Activated gamma-delta T cell (primary cell): ENCODE measurements around the gene PPARA.
"Not testable (repeated sequence)": the region's sequence is repeated elsewhere in the genome, so short reads cannot be mapped to it uniquely, and the experiment has no call there.

Source experiments
- DNase-seq: peaks from one replicate; lab custom pipeline; 2025; lab: John Stamatoyannopoulos, UW

PPARA gene

DNA sequence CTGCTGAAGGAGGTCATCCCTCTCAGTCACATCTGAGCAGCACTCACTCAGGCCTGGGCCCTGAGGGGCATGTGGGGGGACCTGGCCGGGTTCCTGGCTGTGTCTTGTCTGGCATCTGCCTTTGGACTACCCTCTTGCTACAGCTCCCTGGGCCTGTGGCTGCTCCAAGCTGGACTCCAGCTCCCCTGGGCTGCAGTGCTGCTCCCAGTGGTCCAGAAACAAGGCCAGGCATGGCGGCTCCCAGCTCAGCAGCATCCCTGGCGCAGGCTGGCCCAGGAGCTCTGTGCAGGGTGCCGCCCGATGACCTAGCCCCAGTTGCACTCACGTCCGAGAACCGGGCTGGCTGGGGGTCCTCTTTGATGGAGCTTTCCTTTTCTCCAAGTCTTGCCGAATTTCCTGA lies 94.4 kb downstream of the PPARA start:
- DNase-seq, result no peak

DNA sequence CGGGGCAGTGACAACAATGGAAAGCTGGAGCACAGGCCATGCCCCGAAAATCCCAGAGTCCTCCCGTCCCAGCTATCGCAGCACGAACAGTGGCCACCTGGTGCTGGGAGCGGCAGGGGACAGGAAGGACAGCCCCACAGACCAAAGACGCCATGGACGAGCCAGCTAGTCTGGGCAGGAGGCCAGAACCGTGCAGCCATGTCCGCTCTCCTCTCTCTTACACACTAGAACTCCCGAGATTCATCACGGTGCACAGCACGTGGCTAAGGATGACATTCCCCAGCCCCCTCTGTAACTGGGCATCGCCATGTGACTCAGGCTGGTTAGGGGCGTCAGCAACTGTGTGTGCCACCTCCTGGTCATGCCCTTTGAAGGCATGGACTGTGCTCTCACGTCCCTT lies 95.2 kb downstream of the PPARA start:
- DNase-seq, result no peak

DNA sequence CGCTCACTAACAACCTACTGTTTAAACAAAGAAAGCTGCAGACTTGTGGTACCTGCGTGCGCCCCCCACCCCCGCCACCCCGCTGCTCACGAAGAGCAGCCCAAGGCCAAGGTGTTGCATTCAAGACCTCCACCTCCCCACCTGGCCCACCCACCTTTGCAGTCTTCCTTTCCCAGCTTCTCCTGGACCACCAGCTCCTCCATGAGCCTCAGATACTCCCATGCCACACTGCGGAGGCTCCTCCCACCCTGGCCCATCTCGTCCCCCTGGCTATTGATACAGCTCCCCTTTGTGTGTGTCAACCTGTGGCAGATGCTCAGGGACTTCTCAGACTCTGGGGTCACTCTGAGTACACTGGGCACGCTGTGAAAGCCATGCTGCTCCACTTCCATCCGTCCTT lies 95.9 kb downstream of the PPARA start:
- no peak for DNase-seq

DNA sequence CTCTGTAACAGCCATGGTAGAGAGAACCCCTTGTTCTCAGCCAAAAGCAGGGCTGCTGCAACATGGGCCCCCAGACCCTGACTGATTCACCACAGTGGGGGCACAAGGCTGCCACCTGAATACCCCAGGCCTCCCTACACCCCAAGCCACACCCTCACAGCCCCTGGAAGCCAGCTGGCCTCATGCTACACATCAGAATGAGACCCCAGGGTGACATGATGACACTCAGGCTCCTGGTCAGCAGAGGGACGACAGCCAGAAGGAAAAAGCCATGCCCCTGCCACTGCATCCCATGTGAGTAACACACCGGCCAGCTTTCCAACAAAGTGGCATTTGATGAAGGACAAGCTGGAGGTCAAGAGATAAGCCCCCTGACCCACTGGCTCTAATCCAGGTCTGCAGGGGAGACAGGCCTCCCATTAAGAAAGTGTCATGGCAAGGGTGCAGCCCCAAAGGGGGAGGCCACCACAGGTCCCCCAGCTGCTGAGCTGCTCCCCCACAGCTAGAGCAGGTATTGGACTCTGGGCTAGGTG lies 97.2 kb downstream of the PPARA start:
- no peak for DNase-seq

DNA sequence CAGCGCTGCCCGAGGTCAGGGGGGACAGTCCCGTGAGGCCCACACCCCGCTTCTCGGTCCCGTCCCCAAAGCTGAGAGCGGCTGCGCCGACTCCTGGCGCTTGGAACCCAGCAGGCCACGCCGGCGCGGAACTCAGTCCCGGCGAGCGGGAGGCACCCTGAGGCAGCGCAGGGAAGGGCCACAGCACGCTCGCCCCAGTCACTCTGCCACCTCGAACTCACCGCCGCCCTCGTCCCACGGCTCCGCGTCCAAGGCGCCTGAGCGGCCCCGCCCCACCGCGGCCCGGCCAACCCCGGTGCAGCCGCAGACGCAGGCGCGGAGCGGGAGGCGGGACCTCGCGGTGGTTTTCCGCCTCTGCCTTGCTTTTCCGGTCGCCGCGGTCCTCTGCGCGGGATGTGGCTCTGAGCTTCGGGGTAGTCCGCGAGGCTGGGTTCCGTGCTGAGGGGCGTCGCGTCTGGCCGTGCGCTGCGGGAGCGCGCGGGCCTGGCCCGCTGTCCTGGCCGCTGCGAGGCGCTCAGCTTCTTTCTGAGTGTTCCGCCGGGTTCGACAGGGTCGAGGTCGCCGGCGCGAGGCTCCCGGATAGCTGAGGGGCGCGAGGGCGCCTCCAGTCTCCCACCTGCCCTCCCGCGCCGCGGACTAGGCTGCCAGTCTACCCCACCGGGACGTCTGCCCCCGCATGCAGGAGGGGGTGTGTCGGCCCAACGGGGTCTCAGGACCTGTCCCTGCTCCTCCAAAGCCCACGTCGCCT lies 99.9 kb downstream of the PPARA start, which contains the start of gene CDPF1:
Gene CDPF1 (minus strand): TSS at position 259 of the 748 bp plus-strand sequence. CDS start 2,009 bp downstream, outside the sequence.
- DNase-seq, result peak; percentile 92

DNA sequence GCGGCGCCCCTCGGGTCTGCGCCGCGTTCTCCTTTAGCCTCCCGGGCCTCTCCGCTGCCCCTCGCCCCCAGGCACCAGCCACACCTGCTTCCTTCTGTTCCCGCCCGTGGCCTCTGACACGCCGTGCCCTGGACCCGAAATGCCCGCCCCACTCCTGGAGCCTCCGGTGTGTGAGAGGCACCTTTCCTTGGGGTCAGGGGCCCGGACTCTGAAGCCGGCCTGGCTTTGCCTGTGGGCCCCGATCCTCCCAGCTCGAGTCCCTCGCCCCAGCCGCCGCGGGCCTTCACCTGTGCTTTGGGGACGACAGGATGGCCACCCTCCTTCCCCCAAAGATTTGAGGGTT lies 100.4 kb downstream of the PPARA start:
- no peak for DNase-seq

DNA sequence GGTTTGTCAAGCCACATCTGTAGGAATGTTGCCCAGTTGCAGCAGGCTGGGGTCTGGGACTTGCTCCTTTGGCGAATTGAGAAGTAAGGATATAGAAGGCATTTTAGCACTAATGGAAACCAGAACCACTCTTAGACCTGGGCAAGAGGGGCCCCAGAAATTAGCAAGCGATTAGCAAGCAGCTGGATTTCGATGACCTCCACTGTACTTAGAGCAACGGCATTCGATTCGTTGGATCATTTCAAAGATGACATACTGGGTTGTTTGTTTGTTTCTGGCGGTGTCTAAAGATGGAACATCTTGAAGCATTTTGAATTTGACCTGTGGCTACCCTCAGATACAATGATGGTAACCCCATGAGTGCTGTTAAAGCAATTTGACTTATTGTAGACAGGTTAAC lies 100.9 kb downstream of the PPARA start:
- no peak for DNase-seq

DNA sequence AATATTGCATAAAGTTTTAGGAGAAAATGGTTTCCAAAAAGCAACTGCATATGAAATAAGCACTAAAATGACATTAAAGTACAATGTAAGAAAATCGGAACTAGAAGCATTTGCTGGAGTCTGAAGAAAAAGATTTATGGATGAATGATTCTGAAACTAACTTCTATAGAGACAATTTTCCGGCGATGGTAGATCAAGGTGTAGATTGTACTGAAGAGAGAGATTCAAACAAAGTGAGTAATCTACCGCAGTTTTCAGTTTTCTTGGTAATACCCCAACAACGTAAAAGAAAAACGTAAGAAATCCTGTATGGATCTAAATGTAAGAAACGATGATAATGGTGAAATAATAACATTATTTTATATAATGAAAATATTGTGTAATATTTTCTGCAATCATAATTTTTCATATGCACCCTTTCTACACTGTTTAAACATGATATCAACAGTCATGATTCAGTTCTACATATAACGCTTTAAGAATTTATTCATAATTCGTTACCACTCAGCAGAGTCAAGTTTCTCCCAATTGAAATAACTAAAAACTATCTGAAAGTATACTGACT lies 101.6 kb downstream of the PPARA start:
- DNase-seq, result no peak

DNA sequence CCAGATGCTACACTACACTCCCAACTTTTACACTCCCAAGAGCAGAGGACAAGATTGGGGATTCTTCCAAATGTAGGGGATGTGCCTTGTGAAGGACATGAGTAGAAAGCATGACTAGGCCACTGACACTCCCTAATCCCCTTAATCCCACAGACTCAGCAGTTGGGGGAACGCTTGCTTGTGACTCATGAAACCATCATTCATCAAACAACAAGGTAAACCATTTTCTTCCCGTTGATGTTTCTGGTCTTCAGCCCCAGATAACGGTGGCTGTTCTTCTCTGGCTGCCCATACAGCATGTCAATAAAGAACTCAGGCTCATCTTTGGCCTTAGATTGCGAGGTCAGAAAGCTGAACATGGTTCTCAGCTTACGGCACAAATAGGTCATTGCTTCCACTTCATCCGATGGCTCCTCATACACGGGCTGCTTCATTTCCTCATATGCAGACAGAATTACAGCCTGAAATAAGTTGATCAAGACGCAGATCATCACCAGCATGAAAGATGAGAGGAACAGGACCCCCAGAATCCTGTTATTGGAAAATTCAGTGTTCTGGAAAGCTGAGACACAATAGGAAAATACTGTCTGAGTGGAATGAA lies 106.1 kb downstream of the PPARA start:
- no peak for DNase-seq

DNA sequence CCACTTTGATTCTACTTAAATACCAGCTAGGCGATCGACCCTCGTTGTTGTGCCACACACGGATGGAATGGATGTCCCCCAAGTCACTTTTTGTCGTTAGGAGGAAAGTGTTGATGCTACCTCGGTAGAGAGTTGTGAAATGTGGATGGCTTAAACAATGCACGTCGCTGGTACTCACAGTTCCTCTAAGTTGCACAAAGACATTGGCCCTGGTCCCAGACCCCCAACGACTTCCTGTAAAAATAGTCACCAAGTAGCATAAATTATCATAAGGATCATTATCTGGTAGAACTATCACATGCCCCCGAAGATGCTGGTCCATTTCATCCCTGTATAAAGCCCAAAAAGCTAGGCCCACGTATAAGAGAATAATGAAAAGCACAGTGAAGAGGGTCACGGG lies 109.0 kb downstream of the PPARA start:
- DNase-seq, result no peak

DNA sequence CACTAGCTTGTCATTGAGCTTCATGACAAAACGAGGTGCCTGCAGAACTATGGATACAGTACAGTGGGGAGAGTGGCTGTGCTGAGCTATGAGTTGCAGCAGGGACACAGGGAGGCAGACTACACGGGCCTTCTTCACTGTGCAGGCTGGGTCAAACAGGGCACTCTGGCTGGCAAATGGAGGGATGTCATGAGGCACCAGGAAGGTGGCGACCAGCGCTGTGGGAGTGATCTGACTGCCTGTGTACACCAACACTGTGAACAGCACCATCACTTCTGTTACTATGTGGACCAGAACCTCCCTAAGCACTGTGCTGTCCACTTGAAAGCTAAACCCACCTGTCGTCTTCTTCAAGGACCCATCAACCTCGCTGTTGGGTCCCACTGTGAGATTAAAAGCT lies 109.7 kb downstream of the PPARA start:
- DNase-seq, result no peak

DNA sequence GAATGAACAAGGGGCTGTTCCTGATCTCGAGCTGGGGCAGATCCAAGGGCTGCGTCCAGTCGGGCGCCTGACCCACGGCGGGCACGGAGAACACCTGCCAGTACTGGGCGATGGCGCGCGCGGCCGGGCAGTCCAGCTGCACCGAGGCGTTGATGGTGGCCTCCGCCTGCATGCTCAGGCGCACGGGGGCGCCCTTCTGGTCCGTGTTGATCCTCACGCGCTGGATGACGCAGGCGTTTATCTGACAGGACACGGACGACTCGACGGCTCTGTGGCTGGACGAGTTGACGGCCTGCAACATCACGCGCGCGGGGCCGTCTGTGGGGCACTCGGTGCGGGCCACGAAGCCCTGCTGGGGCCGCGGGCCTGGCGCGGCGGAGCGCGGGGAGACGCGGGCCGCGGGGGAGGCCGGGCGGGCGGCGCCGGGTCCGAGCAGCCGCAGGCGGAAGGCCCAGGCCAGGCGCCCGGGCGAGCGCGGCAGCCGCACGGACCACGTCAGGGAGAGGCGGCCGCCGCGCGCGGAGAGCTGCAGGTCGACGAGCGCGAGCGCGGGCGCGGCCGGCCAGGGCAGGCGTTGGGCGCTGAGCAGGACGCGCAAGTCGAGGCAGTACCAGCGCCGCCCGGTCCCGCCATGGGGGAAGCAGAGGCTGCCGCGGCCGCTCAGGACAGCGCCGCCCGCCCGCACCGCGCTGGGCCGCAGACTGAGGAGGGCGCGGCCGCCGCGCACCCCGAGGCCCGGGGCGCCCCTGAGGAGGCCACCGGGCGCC lies 112.3 kb downstream of the PPARA start:
- DNase-seq, result peak; percentile 30

DNA sequence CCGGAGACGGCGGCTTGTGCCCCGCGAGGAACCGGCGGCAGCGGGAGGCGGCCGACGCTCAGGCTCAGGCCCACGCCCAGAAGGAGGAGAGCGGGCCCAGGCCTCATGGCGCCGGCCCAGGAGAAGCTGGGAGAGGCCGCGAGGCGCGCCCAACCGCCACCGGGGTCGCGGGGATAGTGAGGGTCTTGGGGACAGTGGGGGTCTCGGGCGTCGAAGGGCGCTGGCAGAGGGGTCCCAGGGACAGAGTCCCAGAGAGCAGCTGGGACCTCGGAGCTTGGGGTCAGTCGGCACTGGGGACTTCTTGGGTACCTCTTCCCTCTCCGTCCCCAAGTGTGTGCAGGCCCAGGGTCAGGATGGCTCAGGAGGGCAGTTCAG lies 112.9 kb downstream of the PPARA start, which contains the start of gene PKDREJ:
Gene PKDREJ (minus strand): TSS at position 128 of the 375 bp plus-strand sequence. CDS start 21 bp downstream, at position 107.
- DNase-seq, result no peak

DNA sequence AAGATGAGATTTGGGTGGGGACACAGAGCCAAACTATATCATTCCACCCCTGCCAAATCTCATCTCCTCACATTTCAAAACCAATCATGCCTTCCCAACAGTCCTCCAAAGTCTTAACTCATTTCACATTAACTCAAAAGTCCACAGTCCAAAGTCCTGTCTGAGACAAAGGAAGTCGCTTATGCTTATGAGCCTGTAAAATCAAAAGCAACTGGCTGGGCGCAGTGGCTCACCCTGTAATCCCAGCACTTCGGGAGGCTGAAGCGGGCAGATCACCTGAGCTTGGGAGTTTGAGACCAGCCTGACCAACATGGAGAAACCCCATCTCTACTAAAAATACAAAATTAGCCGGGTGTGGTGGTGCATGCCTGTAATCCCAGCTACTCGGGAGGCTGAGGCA lies 114.2 kb downstream of the PPARA start:
- DNase-seq, result not testable (repeated sequence)

DNA sequence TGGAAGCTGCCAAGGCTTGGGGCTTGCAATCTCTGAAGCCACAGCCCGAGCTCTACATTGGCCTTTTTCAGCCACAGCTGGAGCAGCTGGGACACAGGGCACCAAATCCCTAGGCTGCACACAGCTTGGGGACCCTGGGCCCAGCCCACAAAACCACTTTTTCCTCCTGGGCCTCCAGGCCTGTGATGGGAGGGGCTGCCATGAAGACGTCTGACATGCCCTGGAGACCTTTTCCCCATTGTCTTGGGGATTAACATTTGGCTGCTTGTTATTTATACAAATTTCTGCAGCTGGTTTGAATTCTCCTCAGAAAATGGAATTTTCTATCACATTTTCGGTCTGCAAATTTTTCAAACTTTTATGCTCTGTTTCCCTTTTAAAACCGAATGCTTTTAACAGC lies 115.3 kb downstream of the PPARA start:
- DNase-seq, result not testable (repeated sequence)

DNA sequence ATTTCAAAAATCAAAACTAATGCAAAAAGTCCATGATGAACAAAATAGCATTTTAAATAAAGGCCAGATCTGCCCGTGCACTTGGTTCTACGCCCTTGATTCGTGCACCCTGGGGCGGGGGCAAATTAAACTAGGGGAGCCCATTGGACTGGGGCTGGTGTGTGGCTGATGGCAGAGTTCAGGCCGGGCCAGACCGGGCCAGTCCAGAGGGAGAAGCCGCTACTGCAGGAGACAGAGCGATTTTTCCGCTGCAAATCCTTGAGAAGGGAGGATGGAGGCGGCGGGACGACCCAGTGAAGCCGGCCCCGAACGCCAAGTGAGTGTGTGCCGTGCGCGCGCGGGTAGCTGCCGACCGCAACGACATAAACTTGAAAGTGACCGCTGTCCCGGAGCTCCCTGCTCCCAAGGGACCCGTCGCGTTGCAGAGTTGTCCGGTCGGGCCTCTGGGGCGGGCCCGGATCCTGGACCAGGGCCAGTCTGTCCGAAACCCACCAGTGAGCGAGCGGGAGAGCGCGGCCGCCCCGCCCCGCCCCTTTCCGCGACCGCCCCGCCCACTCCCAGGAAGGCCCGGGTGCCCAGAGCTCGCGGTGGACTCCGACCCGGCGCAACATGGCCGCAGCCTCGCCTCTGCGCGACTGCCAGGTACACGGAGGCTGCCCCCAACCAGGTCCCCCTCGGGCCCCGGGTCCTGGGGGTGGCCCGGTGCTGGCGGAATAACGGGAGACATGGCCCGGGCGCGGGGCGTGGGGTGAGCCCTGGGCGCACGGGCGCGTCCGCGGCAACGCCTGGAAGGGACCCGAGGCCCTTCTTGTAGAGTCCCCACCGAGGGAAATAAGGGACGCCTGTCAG lies 117.3 kb downstream of the PPARA start, which contains the start of gene TTC38:
Gene TTC38 (plus strand): TSS at position 578 of the 849 bp plus-strand sequence. CDS start 32 bp downstream, at position 610.
- peak; percentile 51 for DNase-seq

DNA sequence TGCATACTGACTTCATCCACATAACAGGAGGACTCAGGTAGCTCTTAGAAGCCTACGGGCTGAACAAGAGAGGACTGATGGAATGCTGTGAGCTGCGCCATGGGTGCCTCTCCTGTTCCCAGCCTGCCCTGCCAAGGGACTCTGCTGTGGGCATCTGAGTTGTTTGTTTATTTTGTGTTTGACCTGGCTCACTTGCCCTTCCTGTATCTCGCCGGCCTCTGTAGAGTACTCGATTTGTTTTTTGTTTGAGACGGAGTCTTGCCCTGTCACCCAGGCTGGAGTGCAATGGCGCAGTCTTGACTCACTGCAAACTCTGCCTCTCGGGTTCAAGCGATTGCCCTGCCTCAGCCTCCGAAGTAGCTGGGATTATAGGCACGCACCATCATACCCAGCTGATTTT lies 119.2 kb downstream of the PPARA start:
- no peak for DNase-seq

DNA sequence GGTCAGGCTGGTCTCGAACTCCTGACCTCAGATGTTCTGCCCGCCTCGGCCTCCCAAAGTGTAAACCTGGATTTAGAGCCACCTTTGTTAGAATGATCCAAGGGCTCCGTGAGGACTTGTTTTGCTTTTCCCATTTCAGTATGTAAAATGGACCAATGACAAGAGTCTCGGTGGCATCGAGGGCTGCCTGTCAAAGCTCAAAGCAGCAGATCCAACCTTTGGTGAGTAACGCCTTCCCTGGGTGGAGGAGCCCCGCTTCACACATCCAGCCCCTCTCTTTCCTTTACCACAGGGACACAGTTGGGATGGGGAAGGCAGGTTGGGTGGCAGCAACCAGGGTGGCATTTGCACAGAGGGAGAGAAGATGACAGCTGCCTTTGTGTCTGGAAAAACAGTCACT lies 121.9 kb downstream of the PPARA start:
- no peak for DNase-seq

DNA sequence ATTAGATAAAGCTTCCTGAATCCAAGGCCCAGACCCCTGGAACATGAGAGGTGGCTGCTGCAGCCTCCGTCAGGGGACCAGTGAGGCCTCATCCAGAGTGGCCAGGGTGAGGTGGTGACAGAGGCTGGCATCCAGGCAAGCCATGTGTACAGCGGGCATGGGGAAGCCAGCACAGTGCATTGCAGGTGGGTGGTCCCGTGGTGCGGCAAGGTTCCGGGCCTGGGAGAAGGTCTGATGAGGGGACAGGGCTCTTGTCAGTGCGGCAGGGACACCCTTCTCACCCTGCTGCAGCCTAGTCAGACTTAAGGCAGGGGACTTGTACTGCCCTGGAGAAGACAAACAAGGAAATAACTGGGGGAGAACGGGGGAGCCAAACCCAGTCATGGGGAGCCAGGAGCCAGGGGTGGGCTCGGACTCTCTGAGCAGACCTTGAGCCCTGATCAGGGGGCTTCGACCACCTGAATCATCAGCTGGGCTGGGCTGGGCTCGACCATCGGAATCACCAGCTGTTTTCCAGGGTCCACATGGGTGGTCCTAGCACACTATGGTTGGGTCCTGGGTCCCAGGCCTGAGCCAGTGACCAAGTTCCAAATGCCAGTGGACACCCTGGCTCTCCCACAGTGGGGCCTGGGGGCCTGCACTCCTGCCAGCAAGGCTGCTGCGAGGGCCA lies 122.6 kb downstream of the PPARA start:
- DNase-seq, result no peak

DNA sequence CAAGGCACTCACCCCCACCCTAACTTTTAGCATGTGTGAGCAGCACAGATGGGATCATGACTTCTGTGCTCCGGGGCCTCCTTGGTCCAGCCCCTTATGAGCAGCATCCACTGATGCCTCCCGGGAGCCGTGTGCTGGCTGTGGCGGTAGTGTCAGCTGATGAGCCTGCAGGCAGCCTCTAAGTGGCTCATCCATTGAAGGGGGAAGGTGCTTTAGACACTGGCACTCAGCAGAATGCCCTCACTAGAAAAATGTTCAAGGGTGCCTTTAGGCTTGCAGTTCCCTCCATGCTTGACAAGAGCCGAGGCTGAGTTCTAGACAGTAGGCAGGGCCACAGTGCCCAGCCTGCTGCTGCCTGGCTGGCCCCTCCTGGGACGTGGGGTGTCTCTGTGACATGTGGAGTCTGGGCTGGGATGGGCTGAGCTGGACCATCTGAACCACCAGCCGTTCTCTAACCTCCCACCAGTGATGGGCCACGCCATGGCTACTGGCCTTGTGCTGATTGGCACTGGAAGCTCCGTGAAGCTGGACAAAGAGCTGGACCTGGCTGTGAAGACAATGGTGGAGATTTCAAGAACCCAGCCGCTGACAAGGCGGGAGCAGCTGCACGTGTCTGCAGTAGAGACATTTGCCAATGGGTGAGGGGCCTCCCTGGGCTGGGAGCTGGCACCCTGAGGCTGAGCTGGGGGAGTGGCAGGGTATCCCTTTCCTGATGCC lies 123.3 kb downstream of the PPARA start:
- no peak for DNase-seq
